ENCODE results near the gene SORT1.
A peak's percentile ranks its signal among the peaks of the same experiment; 100 is the strongest.

The SORT1 gene

GRCh38 chr1:109373126-109373525 lies 24.6 kb downstream of the SORT1 start:
- H3K4me1 ChIP-seq (ENCODE audit: control insufficient read depth, insufficient read depth, low read length), result peaks cover 83% of the 10 kb centered on the region

GRCh38 chr1:109372281-109372680 lies 25.4 kb downstream of the SORT1 start:
- Histone ChIP-seq H3K27me3 (replicated peaks; ENCODE audit: control insufficient read depth, insufficient read depth, low read length) (no peaks in the 10 kb centered on the region), H3K9me3 (ENCODE audit: control insufficient read depth, low read length) (no peaks in the 10 kb centered on the region), H3K36me3 (ENCODE audit: control insufficient read depth, insufficient read depth, low read length, severe bottlenecking) (peaks cover 14% of the 10 kb centered on the region), H3K9ac (ENCODE audit: low read length) (peak overlapping the region; percentile 85), H3K4me1 (ENCODE audit: control insufficient read depth, insufficient read depth, low read length) (peaks cover 80% of the 10 kb centered on the region), H3K4me3 (ENCODE audit: low read length) (no peak overlapping the region)
- no peak for DNase-seq (ENCODE audit: low read depth)

More at GRCh38 chr1:109373126-109373525, 24.6 kb downstream of the SORT1 start:
- H3K9ac ChIP-seq (ENCODE audit: low read length), result peak overlapping the region; percentile 6
- peaks cover 12% of the 10 kb centered on the region for H3K36me3 ChIP-seq (ENCODE audit: control insufficient read depth, insufficient read depth, low read length, severe bottlenecking)
- no peak overlapping the region for H3K4me3 ChIP-seq (ENCODE audit: low read length)
- H3K27me3 ChIP-seq (replicated peaks; ENCODE audit: control insufficient read depth, insufficient read depth, low read length), result no peaks in the 10 kb centered on the region
- no peaks in the 10 kb centered on the region for H3K9me3 ChIP-seq (ENCODE audit: control insufficient read depth, low read length)
- DNase-seq (ENCODE audit: low read depth), result no peak

GRCh38 chr1:109371341-109371739 lies 26.4 kb downstream of the SORT1 start:
- no peaks in the 10 kb centered on the region for H3K9me3 ChIP-seq (ENCODE audit: control insufficient read depth, low read length)
- peak overlapping the region; percentile 65 for H3K4me3 ChIP-seq (ENCODE audit: low read length)
- peak; percentile 95 for DNase-seq (ENCODE audit: low read depth)
- no peaks in the 10 kb centered on the region for H3K27me3 ChIP-seq (replicated peaks; ENCODE audit: control insufficient read depth, insufficient read depth, low read length)
- H3K36me3 ChIP-seq (ENCODE audit: control insufficient read depth, insufficient read depth, low read length, severe bottlenecking), result peaks cover 21% of the 10 kb centered on the region
- H3K9ac ChIP-seq (ENCODE audit: low read length), result peak overlapping the region; percentile 85
- H3K4me1 ChIP-seq (ENCODE audit: control insufficient read depth, insufficient read depth, low read length), result peaks cover 73% of the 10 kb centered on the region

- peak; percentile 87 for DNase-seq (ENCODE audit: low read depth)
- Histone ChIP-seq H3K9me3 (ENCODE audit: control insufficient read depth, low read length) (no peaks in the 10 kb centered on the region), H3K36me3 (ENCODE audit: control insufficient read depth, insufficient read depth, low read length, severe bottlenecking) (peaks cover 27% of the 10 kb centered on the region), H3K9ac (ENCODE audit: low read length) (peak overlapping the region; percentile 85), H3K4me1 (ENCODE audit: control insufficient read depth, insufficient read depth, low read length) (peaks cover 72% of the 10 kb centered on the region), H3K27me3 (replicated peaks; ENCODE audit: control insufficient read depth, insufficient read depth, low read length) (no peaks in the 10 kb centered on the region), H3K4me3 (ENCODE audit: low read length) (peak overlapping the region; percentile 65)
These were observed 26.9 kb downstream of the SORT1 start for GRCh38 chr1:109370712-109371340.

GRCh38 chr1:109369167-109369746 lies 28.5 kb downstream of the SORT1 start:
- H3K4me1 ChIP-seq (ENCODE audit: control insufficient read depth, insufficient read depth, low read length), result peaks cover 72% of the 10 kb centered on the region
- peak; percentile 42 for DNase-seq (ENCODE audit: low read depth)
- no peak overlapping the region for H3K4me3 ChIP-seq (ENCODE audit: low read length)
- H3K9ac ChIP-seq (ENCODE audit: low read length), result peak overlapping the region; percentile 85
- H3K9me3 ChIP-seq (ENCODE audit: control insufficient read depth, low read length), result no peaks in the 10 kb centered on the region
- H3K27me3 ChIP-seq (replicated peaks; ENCODE audit: control insufficient read depth, insufficient read depth, low read length), result no peaks in the 10 kb centered on the region
- H3K36me3 ChIP-seq (ENCODE audit: control insufficient read depth, insufficient read depth, low read length, severe bottlenecking), result peaks cover 42% of the 10 kb centered on the region

- Histone ChIP-seq H3K4me3 (ENCODE audit: low read length) (no peak overlapping the region), H3K9me3 (ENCODE audit: control insufficient read depth, low read length) (no peaks in the 10 kb centered on the region), H3K4me1 (ENCODE audit: control insufficient read depth, insufficient read depth, low read length) (peaks cover 69% of the 10 kb centered on the region), H3K36me3 (ENCODE audit: control insufficient read depth, insufficient read depth, low read length, severe bottlenecking) (peaks cover 50% of the 10 kb centered on the region), H3K9ac (ENCODE audit: low read length) (peak overlapping the region; percentile 85), H3K27me3 (replicated peaks; ENCODE audit: control insufficient read depth, insufficient read depth, low read length) (no peaks in the 10 kb centered on the region)
- DNase-seq (ENCODE audit: low read depth), result no peak
These were observed 29.3 kb downstream of the SORT1 start for GRCh38 chr1:109368464-109368863.

GRCh38 chr1:109367626-109368025 lies 30.1 kb downstream of the SORT1 start:
- no peaks in the 10 kb centered on the region for H3K9me3 ChIP-seq (ENCODE audit: control insufficient read depth, low read length)
- peaks cover 62% of the 10 kb centered on the region for H3K4me1 ChIP-seq (ENCODE audit: control insufficient read depth, insufficient read depth, low read length)
- no peak overlapping the region for H3K4me3 ChIP-seq (ENCODE audit: low read length)
- H3K27me3 ChIP-seq (replicated peaks; ENCODE audit: control insufficient read depth, insufficient read depth, low read length), result no peaks in the 10 kb centered on the region
- peaks cover 55% of the 10 kb centered on the region for H3K36me3 ChIP-seq (ENCODE audit: control insufficient read depth, insufficient read depth, low read length, severe bottlenecking)
- H3K9ac ChIP-seq (ENCODE audit: low read length), result no peak overlapping the region
- no peak for DNase-seq (ENCODE audit: low read depth)

GRCh38 chr1:109365642-109366204 lies 32.0 kb downstream of the SORT1 start:
- H3K9me3 ChIP-seq (ENCODE audit: control insufficient read depth, low read length), result no peaks in the 10 kb centered on the region
- H3K27me3 ChIP-seq (replicated peaks; ENCODE audit: control insufficient read depth, insufficient read depth, low read length), result no peaks in the 10 kb centered on the region
- peaks cover 61% of the 10 kb centered on the region for H3K36me3 ChIP-seq (ENCODE audit: control insufficient read depth, insufficient read depth, low read length, severe bottlenecking)
- no peak overlapping the region for H3K4me3 ChIP-seq (ENCODE audit: low read length)
- H3K4me1 ChIP-seq (ENCODE audit: control insufficient read depth, insufficient read depth, low read length), result peaks cover 64% of the 10 kb centered on the region
- H3K9ac ChIP-seq (ENCODE audit: low read length), result no peak overlapping the region
- DNase-seq (ENCODE audit: low read depth), result no peak

- Histone ChIP-seq H3K4me3 (ENCODE audit: low read length) (peak overlapping the region; percentile 60), H3K4me1 (ENCODE audit: control insufficient read depth, insufficient read depth, low read length) (peaks cover 39% of the 10 kb centered on the region), H3K9ac (ENCODE audit: low read length) (no peak overlapping the region), H3K9me3 (ENCODE audit: control insufficient read depth, low read length) (no peaks in the 10 kb centered on the region), H3K36me3 (ENCODE audit: control insufficient read depth, insufficient read depth, low read length, severe bottlenecking) (peaks cover 54% of the 10 kb centered on the region), H3K27me3 (replicated peaks; ENCODE audit: control insufficient read depth, insufficient read depth, low read length) (no peaks in the 10 kb centered on the region)
- no peak for DNase-seq (ENCODE audit: low read depth)
These were observed 36.1 kb downstream of the SORT1 start for GRCh38 chr1:109361649-109362048.

- H3K4me3 ChIP-seq (ENCODE audit: low read length), result no peak overlapping the region
- DNase-seq (ENCODE audit: low read depth), result no peak
- no peak overlapping the region for H3K9ac ChIP-seq (ENCODE audit: low read length)
- H3K36me3 ChIP-seq (ENCODE audit: control insufficient read depth, insufficient read depth, low read length, severe bottlenecking), result peaks cover 54% of the 10 kb centered on the region
- peaks cover 2% of the 10 kb centered on the region for H3K9me3 ChIP-seq (ENCODE audit: control insufficient read depth, low read length)
- peaks cover 39% of the 10 kb centered on the region for H3K4me1 ChIP-seq (ENCODE audit: control insufficient read depth, insufficient read depth, low read length)
- no peaks in the 10 kb centered on the region for H3K27me3 ChIP-seq (replicated peaks; ENCODE audit: control insufficient read depth, insufficient read depth, low read length)
These were observed 36.6 kb downstream of the SORT1 start for GRCh38 chr1:109361069-109361468.

- Histone ChIP-seq H3K4me1 (ENCODE audit: control insufficient read depth, insufficient read depth, low read length) (peaks cover 32% of the 10 kb centered on the region), H3K36me3 (ENCODE audit: control insufficient read depth, insufficient read depth, low read length, severe bottlenecking) (peaks cover 52% of the 10 kb centered on the region), H3K9me3 (ENCODE audit: control insufficient read depth, low read length) (peaks cover 4% of the 10 kb centered on the region), H3K27me3 (replicated peaks; ENCODE audit: control insufficient read depth, insufficient read depth, low read length) (no peaks in the 10 kb centered on the region), H3K4me3 (ENCODE audit: low read length) (no peak overlapping the region), H3K9ac (ENCODE audit: low read length) (no peak overlapping the region)
- DNase-seq (ENCODE audit: low read depth), result no peak
These were observed 40.1 kb downstream of the SORT1 start for GRCh38 chr1:109357616-109358015.
